ENCODE data around the gene NLE1.

Gene NLE1

GRCh38 chr17:35084987-35085386 lies 57.1 kb downstream of the NLE1 start:
- DNase-seq, result no peak

- DNase-seq, result no peak
These were observed 59.0 kb downstream of the NLE1 start for GRCh38 chr17:35083071-35083470.

- peak; percentile 29 for DNase-seq
These were observed 59.9 kb downstream of the NLE1 start for GRCh38 chr17:35082073-35082657.

- DNase-seq, result no peak
These were observed 60.5 kb downstream of the NLE1 start for GRCh38 chr17:35081638-35082037.

- DNase-seq, result no peak
These were observed 61.6 kb downstream of the NLE1 start for GRCh38 chr17:35080536-35080935.

- no peak for DNase-seq
These were observed 62.3 kb downstream of the NLE1 start for GRCh38 chr17:35079547-35080423.

All from CD4-positive, alpha-beta T cell treated with Interleukin-12 subunit alpha and Interleukin-12 subunit beta, for 1 hour (primary cell).